Measurements from ENCODE around the gene C1GALT1.
"Not testable (repeated sequence)": the region's sequence is repeated elsewhere in the genome, so short reads cannot be mapped to it uniquely, and the experiment has no call there.

Gene C1GALT1

DNA sequence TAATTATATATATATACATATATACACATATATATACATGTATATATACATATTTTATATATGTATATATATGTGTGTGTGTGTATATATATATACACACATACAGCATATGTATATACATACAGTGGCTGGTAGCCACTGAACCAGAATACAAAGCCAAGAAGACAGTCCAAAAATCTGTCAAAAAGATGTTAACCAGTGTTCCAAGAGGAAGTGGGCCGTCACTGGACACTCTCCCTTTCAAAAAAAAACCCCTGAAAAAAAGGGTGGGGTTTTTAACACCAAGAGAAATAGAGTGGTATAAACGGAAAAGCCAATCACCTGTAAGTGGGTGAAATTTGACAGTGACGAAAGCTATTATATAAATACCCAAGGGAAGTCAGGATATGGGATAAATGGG lies 31.1 kb upstream of the C1GALT1 start:
- no peak overlapping the region for H3K4me3 ChIP-seq (ENCODE audit: extremely low read depth, insufficient read depth, low read length, poor library complexity, severe bottlenecking)
- H3K4me1 ChIP-seq (ENCODE audit: control insufficient read depth, insufficient read depth, low read length, poor library complexity, severe bottlenecking) = peaks cover 3% of the 10 kb centered on the region
- 80% methylated on average over 1 of the region's 3 CpGs; no CpG with 5 or more reads in 1 of the 2 experiments for WGBS, 2 experiments (ENCODE audit: insufficient coverage in 2 of 2)
- no peaks in the 10 kb centered on the region for H3K9me3 ChIP-seq (ENCODE audit: control insufficient read depth, low read length)
- H3K36me3 ChIP-seq (ENCODE audit: control insufficient read depth, insufficient read depth, low read length) = no peaks in the 10 kb centered on the region
- no peak overlapping the region for H3K27ac ChIP-seq (ENCODE audit: low read depth, low read length, severe bottlenecking)

DNA sequence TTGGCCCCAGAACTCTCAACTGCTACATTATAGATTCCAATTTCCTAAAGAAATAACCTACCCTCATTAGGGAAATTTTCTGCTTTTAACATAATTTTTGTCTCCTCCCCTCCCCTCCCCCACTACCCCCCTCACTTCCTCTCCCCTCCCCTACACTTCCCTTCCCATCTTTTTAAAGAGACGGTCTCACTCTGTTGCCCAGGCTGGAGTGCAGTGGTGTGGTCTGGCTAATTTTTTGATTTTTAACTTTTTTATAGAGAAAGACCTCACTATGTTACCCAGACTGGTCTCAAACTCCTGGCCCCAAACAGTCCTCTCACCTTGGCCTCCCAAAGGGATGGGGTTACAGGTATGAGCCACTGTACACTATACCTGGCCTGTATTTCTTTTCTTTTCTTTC lies 30.5 kb upstream of the C1GALT1 start:
- Histone ChIP-seq H3K4me1 (ENCODE audit: control insufficient read depth, insufficient read depth, low read length, poor library complexity, severe bottlenecking) (peaks cover 3% of the 10 kb centered on the region), H3K9me3 (ENCODE audit: control insufficient read depth, low read length) (no peaks in the 10 kb centered on the region), H3K27ac (ENCODE audit: low read depth, low read length, severe bottlenecking) (no peak overlapping the region), H3K36me3 (ENCODE audit: control insufficient read depth, insufficient read depth, low read length) (no peaks in the 10 kb centered on the region), H3K4me3 (ENCODE audit: extremely low read depth, insufficient read depth, low read length, poor library complexity, severe bottlenecking) (no peak overlapping the region)
- no CpG with 5 or more reads among the region's 1 CpG for WGBS, 2 experiments (ENCODE audit: insufficient coverage in 2 of 2)

DNA sequence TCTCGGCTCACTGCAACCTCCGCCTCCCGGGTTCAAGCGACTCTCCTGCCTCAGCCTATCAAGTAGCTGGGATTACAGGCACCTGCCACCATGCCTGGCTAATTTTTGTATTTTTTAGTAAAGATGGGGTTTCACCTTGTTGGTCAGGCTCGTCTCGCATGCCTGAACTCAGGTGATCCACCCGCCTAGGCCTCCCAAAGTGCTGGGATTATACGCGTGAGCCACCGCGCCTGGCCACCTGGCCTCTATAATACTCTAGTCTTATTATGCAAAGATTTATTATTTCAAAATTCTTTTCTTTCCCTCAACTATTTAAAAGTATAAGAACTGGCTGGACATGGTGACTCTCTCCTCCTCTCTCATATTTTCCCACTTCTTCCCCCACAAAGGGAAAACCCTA lies 30.0 kb upstream of the C1GALT1 start:
- peaks cover 3% of the 10 kb centered on the region for H3K4me1 ChIP-seq (ENCODE audit: control insufficient read depth, insufficient read depth, low read length, poor library complexity, severe bottlenecking)
- H3K27ac ChIP-seq (ENCODE audit: low read depth, low read length, severe bottlenecking) = no peak overlapping the region
- no peaks in the 10 kb centered on the region for H3K36me3 ChIP-seq (ENCODE audit: control insufficient read depth, insufficient read depth, low read length)
- H3K4me3 ChIP-seq (ENCODE audit: extremely low read depth, insufficient read depth, low read length, poor library complexity, severe bottlenecking) = no peak overlapping the region
- WGBS, 2 experiments (ENCODE audit: insufficient coverage in 2 of 2) = 87 to 96% methylated on average over 5 to 7 of the region's 11 CpGs
- H3K9me3 ChIP-seq (ENCODE audit: control insufficient read depth, low read length) = no peaks in the 10 kb centered on the region

DNA sequence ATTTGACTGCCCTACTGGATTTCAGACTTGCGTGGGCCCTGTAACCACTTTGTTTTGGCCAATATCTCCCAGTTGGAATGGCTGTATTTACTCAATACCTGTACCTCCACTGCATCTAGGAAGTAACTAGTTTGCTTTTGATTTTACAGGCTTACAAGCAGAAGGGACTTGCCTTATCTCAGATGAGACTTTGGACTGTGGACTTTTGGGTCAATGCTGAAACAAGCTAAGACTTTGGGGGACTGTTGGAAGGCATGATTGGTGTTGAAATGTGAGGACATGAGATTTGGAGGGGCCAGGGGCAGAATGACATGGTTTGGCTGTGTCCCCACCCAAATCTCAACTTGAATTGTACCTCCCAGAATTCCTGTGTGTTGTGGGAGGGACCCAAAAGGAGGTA lies 28.0 kb upstream of the C1GALT1 start:
- H3K4me1 ChIP-seq (ENCODE audit: control insufficient read depth, insufficient read depth, low read length, poor library complexity, severe bottlenecking); H3K4me3 ChIP-seq (ENCODE audit: extremely low read depth, insufficient read depth, low read length, poor library complexity, severe bottlenecking); H3K36me3 ChIP-seq (ENCODE audit: control insufficient read depth, insufficient read depth, low read length); H3K9me3 ChIP-seq (ENCODE audit: control insufficient read depth, low read length); H3K27ac ChIP-seq (ENCODE audit: low read depth, low read length, severe bottlenecking): not testable (repeated sequence)
- 80 to 100% methylated on average over 1 of the region's 1 CpG for WGBS, 2 experiments (ENCODE audit: insufficient coverage in 2 of 2)

GRCh38 chr7:7156663-7157062 lies 25.7 kb upstream of the C1GALT1 start:
- WGBS, 2 experiments (ENCODE audit: insufficient coverage in 2 of 2) = 78 to 95% methylated on average over 2 to 3 of the region's 4 CpGs
- Histone ChIP-seq H3K4me3 (ENCODE audit: extremely low read depth, insufficient read depth, low read length, poor library complexity, severe bottlenecking) (no peak overlapping the region), H3K9me3 (ENCODE audit: control insufficient read depth, low read length) (no peaks in the 10 kb centered on the region), H3K36me3 (ENCODE audit: control insufficient read depth, insufficient read depth, low read length) (no peaks in the 10 kb centered on the region), H3K4me1 (ENCODE audit: control insufficient read depth, insufficient read depth, low read length, poor library complexity, severe bottlenecking) (no peaks in the 10 kb centered on the region), H3K27ac (ENCODE audit: low read depth, low read length, severe bottlenecking) (no peak overlapping the region)

GRCh38 chr7:7157177-7157886 lies 25.0 kb upstream of the C1GALT1 start:
- Histone ChIP-seq H3K36me3 (ENCODE audit: control insufficient read depth, insufficient read depth, low read length) (no peaks in the 10 kb centered on the region), H3K4me3 (ENCODE audit: extremely low read depth, insufficient read depth, low read length, poor library complexity, severe bottlenecking) (no peak overlapping the region), H3K9me3 (ENCODE audit: control insufficient read depth, low read length) (no peaks in the 10 kb centered on the region), H3K27ac (ENCODE audit: low read depth, low read length, severe bottlenecking) (no peak overlapping the region), H3K4me1 (ENCODE audit: control insufficient read depth, insufficient read depth, low read length, poor library complexity, severe bottlenecking) (no peaks in the 10 kb centered on the region)
- WGBS, 2 experiments (ENCODE audit: insufficient coverage in 2 of 2) = no CpG with 5 or more reads among the region's 2 CpGs

GRCh38 chr7:7157887-7158271 lies 24.5 kb upstream of the C1GALT1 start:
- Histone ChIP-seq H3K36me3 (ENCODE audit: control insufficient read depth, insufficient read depth, low read length) (no peaks in the 10 kb centered on the region), H3K9me3 (ENCODE audit: control insufficient read depth, low read length) (no peaks in the 10 kb centered on the region), H3K4me1 (ENCODE audit: control insufficient read depth, insufficient read depth, low read length, poor library complexity, severe bottlenecking) (no peaks in the 10 kb centered on the region), H3K4me3 (ENCODE audit: extremely low read depth, insufficient read depth, low read length, poor library complexity, severe bottlenecking) (no peak overlapping the region), H3K27ac (ENCODE audit: low read depth, low read length, severe bottlenecking) (no peak overlapping the region)

DNA sequence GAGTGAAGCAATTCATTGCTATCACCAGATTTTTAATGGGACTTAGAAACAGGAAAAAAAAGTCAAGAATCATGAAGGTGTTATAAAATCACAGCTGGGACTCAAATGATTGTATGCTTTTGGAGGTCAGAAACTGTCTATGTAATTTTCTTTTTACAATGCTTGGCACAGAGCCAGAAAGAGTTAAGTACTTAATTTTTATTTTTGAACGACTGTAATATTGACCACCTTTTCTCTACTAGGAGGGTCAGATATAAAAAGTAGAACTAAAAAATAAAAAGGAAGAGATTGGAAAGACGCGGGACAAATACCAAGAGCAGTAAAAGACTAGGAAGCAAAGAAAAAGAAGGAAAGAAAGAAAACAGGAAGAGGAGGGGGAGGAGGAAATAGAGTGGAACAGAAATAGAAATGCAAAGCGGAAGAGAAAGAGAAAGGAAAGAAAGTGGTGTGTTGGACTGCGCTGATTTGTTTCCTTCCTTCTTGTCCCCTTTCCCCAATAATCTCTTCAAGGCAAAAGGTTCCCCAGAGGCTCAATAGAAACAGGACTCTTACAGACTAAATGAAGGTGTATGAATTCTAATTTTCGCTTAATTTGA lies 23.2 kb upstream of the C1GALT1 start:
- WGBS, 2 experiments (ENCODE audit: insufficient coverage in 2 of 2) = 73 to 80% methylated on average over 2 to 3 of the region's 6 CpGs
- Histone ChIP-seq H3K4me1 (ENCODE audit: control insufficient read depth, insufficient read depth, low read length, poor library complexity, severe bottlenecking) (no peaks in the 10 kb centered on the region), H3K36me3 (ENCODE audit: control insufficient read depth, insufficient read depth, low read length) (no peaks in the 10 kb centered on the region), H3K9me3 (ENCODE audit: control insufficient read depth, low read length) (no peaks in the 10 kb centered on the region), H3K27ac (ENCODE audit: low read depth, low read length, severe bottlenecking) (no peak overlapping the region), H3K4me3 (ENCODE audit: extremely low read depth, insufficient read depth, low read length, poor library complexity, severe bottlenecking) (no peak overlapping the region)

DNA sequence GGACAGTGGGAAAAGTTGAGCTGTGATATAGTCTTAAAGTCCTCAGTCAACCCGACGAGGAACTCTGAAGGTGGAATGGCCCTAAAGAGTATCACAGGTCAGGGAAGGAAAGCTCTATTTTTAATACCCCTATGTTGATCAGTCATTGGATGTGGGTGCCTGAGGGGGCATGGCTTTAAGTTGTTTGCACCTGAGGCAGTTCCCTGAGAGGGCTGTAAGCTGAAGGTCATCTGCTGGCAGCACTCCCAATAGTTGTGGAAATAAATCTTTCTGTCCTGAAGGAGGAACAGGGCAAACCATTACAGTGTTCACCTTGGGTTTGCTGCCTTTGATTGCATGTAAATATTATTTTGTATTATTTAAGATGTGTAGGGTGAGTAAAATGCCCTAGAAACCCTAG lies 17.8 kb upstream of the C1GALT1 start:
- Histone ChIP-seq H3K36me3 (ENCODE audit: control insufficient read depth, insufficient read depth, low read length) (no peaks in the 10 kb centered on the region), H3K4me1 (ENCODE audit: control insufficient read depth, insufficient read depth, low read length, poor library complexity, severe bottlenecking) (no peaks in the 10 kb centered on the region), H3K9me3 (ENCODE audit: control insufficient read depth, low read length) (no peaks in the 10 kb centered on the region), H3K27ac (ENCODE audit: low read depth, low read length, severe bottlenecking) (no peak overlapping the region), H3K4me3 (ENCODE audit: extremely low read depth, insufficient read depth, low read length, poor library complexity, severe bottlenecking) (no peak overlapping the region)
- 100% methylated on average over 1 of the region's 2 CpGs; no CpG with 5 or more reads in 1 of the 2 experiments for WGBS, 2 experiments (ENCODE audit: insufficient coverage in 2 of 2)

DNA sequence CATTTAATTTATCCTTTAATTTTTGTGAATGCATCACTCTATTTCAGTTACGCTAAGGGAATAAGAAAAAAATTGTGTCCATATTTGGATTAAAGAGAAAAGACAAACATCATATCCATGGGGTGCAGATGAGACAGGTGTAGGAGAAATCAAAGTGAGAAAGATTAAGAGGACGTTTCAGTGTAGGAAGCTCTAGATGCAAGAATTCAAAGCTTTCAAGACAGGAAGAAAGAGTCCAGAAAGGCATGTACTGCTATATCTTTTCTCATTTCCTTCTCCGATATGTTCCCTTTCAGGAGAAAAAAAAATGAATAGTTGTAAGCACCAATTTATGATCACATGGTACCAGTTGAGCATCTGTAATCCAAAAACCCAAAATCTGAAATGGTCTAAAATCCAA lies 17.0 kb upstream of the C1GALT1 start:
- Histone ChIP-seq H3K27ac (ENCODE audit: low read depth, low read length, severe bottlenecking) (no peak overlapping the region), H3K4me3 (ENCODE audit: extremely low read depth, insufficient read depth, low read length, poor library complexity, severe bottlenecking) (no peak overlapping the region), H3K4me1 (ENCODE audit: control insufficient read depth, insufficient read depth, low read length, poor library complexity, severe bottlenecking) (no peaks in the 10 kb centered on the region), H3K9me3 (ENCODE audit: control insufficient read depth, low read length) (no peaks in the 10 kb centered on the region), H3K36me3 (ENCODE audit: control insufficient read depth, insufficient read depth, low read length) (no peaks in the 10 kb centered on the region)
- WGBS, 2 experiments (ENCODE audit: insufficient coverage in 2 of 2) = 83 to 91% methylated on average over 1 of the region's 3 CpGs

- H3K27ac ChIP-seq (ENCODE audit: low read depth, low read length, severe bottlenecking) = no peak overlapping the region
- H3K4me3 ChIP-seq (ENCODE audit: extremely low read depth, insufficient read depth, low read length, poor library complexity, severe bottlenecking) = no peak overlapping the region
- WGBS, 2 experiments (ENCODE audit: insufficient coverage in 2 of 2) = no CpG with 5 or more reads among the region's 3 CpGs
- H3K9me3 ChIP-seq (ENCODE audit: control insufficient read depth, low read length) = no peaks in the 10 kb centered on the region
- no peaks in the 10 kb centered on the region for H3K4me1 ChIP-seq (ENCODE audit: control insufficient read depth, insufficient read depth, low read length, poor library complexity, severe bottlenecking)
- no peaks in the 10 kb centered on the region for H3K36me3 ChIP-seq (ENCODE audit: control insufficient read depth, insufficient read depth, low read length)
Observed at GRCh38 chr7:7166318-7166717, 16.0 kb upstream of the C1GALT1 start.

Measured in mesodermal cell (in vitro differentiated cells).